Skin of body (tissue), 2 donors: ENCODE results near the gene CXCL3. TPM values are rescaled to one million over a fixed set of nuclear protein-coding genes. Genes with fewer than 3 reads are reported as not detected.

ENCODE experiments used
- DNase-seq: peaks from one replicate; lab custom pipeline; 2025; lab: John Stamatoyannopoulos, UW
- total RNA-seq: library from RNA; depleted of rRNA; stranded (reverse); fragments of >200 nt; gene quantifications from one replicate; pipeline ENCODE4 v1.2.3, GENCODE V29; 2014

Gene CXCL3
- total RNA-seq, 1 donor from 2014 or later = 0.49 TPM

DNA sequence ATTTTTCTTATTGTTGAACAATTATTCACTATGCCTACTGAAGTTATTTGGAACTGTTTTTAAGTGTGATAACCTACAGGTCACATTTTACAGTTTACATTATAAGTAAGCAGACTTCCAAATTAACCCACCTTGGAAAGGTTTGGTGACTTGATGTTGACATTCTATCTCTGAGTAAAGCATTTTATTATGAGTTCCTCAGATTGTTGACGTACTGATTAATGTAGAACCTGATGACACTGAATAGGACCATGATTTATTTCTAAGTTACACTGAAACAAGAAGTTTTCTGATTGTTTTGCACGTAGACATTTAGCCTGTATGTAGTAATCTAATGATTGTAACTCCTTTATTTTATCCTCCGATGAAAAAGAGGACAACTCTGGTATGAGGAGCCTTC is 17.0 kb upstream of the CXCL3 start:
- no peak for DNase-seq

DNA sequence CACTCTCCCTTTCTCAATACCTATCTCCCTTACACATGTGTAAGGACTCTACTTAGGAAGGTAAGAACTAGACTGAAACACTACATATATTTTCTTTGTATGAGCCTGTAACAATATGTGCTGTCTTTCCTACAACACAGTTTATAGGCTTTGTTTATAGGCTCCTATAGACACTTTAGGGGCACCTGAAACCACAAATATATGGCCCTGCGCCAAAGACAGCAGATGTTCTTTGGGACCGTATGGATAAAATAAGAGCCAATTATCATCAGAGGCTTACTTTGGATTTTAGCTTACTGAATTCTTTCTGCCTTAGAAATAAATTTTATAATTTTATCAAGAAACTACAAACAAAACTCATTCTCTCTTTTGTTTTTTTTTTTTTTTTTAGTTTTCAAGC is 16.6 kb upstream of the CXCL3 start:
- DNase-seq = no peak

DNA sequence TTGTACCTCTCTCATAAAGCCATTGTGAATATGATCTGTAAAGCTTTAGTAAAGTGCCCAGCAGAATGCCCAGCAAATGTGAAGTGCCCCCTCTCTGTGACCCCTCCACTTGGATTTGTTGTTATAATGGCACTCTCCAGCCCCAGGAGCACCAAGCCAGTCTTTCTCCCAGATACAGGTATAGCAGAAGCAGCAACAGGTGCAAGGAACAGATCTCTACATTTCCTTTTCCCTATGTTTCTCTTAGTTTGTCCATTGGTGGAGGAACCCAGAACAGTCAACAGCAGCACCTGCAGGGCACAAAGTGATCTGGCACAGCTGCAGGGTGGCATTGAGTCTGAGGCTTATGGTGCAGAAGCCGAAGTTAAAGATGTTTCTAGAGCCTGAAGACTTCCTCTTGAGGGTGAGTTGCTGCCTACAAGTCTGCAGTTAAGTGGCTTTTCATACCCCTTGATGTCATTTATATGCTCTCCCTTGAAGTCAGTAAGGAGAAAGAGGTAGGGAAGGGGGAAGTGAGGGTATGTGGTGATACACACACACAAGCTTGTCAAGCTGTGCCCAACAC is 16.1 kb upstream of the CXCL3 start:
- DNase-seq = no peak

DNA sequence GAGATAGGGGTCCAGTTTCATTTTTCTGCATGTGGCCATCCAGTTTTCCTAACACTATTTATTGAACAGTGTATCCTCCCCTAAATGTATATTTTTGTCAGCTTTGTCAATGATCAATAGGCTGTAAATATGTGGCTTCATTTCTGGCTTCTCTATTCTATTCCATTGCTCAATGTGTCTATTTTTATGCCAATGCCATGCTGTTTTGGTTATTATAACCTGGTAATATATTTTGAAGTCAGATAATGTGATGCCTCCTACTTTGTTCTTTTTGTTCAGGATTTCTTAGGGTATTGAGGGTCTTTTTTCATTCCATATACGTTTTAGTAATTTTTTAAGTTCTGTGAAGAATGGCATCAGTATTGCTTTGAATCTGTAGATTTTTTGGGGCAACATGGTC is 8.7 kb upstream of the CXCL3 start:
- DNase-seq = no peak

DNA sequence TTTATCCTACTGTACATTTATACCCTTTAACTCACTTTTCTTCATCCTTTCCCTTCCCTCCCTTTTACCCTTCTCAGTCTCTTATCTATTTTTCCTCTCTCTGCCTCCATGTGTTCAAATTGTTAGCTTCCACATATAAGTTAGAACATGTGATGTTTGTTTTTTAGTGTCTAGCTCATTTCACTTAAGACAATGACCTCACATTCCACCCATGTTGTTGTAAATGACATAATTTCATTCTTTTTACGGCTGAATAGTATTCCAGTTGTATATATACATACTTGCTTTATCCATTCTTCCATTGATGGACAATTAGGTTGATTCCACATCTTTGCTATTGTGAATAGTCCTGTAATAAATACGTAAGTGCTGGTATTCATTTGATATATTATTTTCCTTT is 7.3 kb upstream of the CXCL3 start:
- no peak for DNase-seq

DNA sequence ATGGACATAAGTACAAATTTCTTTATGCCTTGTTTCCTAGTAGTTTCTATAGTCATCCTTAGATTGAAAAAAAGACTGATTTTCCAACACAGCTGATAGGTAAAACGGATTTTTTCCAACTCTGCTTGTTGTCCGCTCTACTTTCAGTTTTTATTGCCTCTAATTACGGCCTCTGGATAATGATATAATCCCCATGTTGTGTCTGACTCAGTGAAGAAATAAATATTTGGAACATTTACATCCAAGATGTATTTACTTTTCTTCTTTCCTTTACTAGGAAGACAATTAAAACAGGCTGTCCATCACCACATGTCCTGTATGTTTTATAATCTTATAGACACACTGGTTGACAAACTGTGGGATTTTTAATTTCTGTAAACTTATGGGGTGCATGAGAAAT is 6.8 kb upstream of the CXCL3 start:
- no peak for DNase-seq

DNA sequence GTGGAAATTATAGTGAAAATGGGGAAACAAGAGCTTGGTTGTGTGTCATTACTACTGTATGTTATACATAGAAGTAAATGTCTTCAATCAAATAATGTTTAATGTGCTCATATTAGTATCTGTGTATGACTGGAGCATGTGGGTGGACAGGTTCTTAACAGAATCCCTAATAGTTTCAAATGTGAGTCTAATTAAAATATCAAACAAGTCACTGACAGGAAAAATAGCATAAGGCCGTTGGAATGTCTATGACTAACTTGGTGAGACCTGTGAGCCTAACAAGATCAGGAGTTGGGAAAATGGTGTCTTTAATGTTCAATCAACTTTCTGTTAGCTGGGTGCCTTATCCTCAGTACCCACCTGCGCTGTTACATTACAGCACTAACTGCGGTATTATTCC is 6.2 kb upstream of the CXCL3 start:
- DNase-seq = no peak

DNA sequence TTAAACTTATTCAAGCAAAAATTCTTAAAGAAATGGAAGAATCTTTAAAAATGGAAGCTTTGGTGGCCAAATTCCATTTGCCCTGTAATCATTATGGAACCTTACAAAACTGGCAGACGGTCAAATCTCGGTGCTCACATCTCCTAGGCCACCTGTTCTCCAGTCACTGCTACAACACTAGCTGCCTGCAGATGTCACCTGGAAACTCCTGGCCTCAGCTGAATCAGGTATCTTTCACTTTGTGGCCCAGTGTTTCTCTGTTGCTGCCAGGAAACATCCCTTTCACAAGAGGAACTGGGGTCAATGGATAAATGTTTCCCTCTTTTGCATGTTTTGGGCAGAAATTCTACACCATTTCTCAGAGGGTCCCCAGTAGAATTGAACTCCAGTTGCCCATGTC is 4.2 kb upstream of the CXCL3 start:
- no peak for DNase-seq

DNA sequence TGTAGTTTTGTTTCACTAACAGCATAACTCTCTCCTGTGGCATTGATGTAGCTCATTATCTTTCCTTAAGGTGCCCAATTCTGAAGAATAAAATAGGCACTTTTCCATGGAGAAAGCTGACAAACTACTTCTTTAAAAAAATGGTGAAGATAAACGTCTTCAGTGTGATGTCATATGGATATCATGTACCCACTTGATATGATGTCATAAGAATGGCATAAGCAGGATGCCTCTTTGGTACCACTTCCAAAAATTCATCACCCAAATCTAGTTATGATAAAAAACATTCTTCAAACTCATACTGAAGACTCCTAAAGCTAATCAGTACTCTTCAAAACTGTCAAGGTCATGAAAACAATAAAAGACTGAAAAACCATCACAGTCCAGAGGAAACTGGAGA is 2.9 kb upstream of the CXCL3 start:
- no peak for DNase-seq

DNA sequence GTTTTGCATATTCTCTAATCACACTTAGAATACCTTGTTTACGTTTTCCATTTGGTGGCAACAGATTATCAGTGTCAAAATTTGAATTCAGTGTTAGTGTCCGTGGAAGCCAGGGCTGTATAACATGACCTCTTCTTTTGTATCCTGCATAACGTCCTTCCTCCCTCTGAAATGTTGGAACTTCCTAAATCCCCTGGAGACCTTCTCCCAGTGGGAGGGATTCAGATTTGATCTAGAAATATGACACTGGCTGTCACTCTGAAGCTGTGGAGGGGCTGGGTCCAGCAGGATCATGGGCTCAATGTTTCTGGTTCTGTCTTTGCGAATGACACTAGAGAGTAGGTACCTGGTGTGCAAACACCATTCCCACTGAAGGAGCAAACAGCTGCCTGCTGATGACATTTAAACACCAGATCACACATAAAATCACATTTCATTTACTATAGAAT is 850 bp upstream of the CXCL3 start:
- DNase-seq = no peak

DNA sequence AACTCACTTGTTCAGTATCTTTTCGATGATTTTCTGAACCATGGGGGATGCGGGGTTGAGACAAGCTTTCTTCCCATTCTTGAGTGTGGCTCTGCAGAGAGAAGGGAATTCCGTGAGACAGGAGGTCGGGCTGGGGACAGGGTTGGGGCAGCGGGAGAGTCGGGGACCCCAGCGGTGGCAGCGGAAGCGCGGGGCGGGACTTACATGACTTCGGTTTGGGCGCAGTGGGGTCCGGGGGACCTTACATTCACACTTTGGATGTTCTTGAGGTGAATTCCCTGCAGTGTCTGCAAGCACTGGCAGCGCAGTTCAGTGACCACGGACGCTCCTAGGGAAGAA is 434 bp downstream of the CXCL3 start:
- no peak for DNase-seq

DNA sequence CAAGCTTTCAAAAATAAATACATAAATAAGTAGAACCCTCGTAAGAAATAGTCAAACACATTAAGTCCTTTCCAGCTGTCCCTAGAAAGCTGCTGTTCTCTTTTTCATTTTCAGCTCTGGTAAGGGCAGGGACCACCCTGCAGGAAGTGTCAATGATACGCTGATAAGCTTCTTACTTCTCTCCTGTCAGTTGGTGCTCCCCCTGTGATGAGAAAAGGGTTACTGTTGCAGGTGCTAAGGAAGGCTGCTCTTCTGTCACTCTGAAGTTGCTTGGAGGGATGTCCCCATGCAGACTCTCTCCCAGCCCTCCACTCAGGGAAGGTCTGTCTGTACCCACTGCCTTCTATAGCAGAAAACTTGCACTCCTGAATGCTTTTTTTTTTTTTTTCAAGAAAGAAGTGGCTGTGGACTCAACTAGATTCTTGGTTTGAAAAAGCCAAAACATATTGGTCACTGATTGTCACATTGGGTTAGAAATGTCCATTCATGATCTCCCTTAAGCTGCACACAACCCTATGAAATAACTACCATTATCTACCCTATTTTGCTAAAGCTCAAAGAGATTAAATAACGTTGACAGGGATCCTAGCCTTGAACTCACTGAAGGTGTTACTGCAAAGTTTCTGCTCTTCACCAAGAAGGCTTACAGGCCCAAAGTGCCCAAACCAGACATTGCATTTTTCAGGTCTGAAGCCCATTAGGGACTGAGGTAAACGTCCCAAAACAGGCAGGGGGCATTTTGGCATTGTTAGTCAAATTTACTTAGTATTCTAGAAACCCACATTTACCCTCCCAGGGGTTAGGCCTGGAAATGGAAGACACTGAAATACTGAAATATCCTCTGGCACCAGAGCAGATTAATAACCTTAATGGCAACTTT is 1.2 kb downstream of the CXCL3 start:
- no peak for DNase-seq

DNA sequence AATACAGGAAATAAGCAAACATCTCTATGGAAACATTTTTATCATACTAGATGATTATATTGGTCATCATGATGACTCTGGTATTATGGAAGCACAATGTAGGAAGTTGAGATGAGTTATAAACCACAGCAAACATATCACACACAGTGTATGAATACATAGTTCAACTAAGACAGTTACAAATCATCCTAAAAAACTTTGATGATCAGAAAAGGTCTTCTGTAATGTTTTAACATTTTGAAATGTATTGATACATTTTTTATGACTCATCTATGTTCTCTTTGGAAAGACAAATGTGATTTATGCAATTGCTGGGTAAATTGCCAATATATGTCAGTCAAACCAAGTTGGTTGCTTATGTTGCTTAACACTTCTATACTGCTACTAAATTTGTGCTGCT is 4.8 kb downstream of the CXCL3 start:
- no peak for DNase-seq

DNA sequence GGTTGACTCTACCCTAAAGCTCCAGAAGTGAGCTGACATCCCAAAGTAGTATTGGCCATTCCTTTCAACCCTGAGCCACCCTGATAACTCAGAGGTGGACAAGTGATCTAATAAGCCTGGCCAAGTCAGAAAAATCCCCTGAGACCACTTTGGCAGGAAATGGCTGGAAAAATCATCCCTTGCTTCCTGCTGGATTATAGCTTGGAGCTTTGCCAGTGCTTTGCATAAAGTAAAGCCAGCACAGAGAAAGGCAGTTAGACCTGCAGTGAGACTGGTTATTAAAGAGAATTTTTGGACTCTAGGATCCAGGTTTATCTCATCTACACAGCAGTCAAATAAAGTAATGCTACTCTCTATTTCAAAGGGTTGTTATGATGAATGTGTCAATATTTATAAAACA is 6.4 kb downstream of the CXCL3 start:
- no peak for DNase-seq

DNA sequence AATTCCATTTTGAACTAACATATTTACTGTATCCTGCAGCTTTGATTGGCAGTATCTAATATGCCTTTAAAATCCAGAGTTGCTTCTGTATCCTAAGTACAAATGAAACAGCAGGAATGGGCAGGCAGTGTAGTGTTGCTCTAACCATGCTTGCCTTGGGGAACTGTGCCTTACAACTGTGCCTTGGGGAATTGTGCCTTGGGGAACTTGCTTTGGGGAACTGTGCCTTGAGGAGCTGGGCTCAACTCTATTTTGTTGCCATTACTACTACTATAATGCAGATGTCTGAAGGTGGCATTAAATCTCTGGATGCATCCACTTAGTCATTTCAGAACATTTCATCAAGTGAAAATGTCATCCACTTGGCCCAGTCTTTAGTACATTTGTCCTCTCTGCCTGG is 6.9 kb downstream of the CXCL3 start:
- DNase-seq = no peak

DNA sequence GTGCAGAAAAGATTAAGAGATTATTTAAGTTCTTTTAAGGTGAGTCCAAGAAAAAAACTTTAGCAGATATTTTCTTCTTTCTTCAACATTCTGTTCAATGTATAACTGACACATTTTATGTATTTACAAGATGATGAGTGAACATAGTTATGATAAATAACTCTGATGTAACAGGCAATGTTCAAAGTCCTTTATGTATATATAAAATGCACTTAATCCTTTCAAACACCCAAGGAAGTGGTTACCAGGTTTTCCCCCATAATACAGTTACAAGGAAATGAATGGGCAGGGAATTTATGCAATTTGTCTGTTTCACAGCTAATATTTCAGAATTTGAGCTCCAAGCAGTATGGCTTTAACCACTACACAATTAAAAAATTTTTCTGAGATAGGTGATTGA is 8.2 kb downstream of the CXCL3 start:
- DNase-seq = no peak

DNA sequence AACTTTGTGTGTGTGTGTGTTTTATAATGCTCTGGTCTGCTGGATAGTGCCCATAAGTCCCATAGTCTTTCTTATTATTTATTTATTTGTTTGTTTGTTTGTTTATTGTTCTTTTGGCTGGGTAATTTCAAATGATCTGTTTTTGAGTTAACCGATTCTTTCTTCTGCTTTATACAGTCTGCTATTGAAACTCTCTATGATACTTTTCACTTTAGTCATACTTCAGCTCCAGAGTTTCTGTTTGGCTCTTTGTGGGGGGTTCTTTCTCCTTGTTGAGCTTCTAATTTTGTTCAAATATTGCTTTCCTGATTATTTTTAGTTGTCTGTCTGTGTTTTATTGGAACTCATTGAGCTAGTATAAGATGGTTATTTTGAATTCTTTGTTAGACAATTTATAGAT is 10.0 kb downstream of the CXCL3 start:
- no peak for DNase-seq

DNA sequence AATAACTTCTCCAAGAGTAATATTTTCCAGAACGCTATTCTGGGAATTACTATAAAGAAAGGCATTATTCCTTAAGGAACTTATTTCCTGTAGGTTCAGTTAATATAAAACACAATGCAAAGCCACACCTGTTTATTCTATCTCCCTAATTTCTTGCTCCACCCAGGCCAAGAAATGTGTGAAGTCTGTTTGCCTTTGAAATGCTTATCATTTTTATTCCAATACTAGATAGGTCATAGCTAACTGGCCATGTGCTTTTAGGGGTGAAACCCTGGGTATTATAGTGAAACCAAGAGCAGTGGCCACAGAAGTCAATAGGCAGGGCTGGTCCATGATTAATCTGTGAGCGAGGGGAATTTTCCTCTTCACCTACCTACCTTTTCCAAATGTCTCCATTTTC is 14.8 kb downstream of the CXCL3 start:
- no peak for DNase-seq

DNA sequence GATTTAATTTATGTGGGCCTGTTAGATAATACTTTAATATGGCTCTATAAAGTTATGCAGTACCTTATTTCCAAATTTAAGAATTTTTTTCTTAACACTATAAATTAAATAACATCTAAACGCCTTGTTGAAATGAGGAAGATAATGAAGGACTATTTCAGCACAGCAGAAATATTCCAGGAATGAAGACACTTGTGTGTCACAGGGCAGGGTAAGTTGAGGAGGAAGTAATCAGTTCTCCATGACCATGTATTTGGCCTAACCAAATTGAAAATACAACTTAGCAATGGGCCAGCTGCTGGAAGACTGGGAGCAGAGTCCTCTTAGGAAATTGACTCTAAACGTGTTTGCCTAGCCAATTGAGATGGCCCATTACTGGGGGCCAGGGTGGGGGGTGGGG is 16.9 kb downstream of the CXCL3 start:
- no peak for DNase-seq

DNA sequence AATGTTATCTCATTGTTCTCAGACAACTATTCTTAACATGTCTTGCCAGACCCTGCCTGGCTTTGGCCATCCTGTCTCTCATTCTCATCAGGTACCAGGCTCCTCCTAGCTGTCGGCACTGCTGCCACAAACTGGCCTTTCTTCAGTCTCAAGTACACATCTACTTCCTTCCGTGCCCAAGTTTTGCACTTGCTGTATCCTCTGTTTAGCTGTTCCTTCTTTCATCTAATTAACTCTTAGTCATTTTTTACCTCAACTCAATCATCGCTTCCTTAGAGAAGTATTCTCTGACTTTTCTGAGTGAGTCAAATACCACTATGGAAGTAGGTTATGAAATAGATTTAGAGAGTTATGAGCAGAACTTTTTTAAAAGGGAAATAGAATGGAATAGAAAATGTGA is 19.7 kb downstream of the CXCL3 start:
- DNase-seq = no peak

DNA sequence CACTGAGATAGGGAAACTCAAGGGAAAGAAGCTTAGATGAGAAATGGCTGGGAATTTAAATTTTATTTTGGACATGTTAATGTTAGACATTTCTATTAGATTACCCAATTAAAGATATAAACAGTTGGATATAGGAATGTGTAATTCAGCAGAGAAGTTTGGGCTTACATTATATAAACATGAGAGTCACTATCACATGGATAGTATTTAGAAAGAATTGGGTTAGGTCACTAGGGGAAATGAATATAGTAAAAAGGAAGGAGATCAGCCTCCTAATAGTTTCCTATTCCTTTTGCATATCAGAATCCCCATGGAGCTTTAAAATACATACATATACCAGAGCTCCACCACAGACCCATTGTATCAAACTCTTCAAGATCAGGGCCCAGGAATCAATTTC is 20.4 kb downstream of the CXCL3 start:
- no peak for DNase-seq

DNA sequence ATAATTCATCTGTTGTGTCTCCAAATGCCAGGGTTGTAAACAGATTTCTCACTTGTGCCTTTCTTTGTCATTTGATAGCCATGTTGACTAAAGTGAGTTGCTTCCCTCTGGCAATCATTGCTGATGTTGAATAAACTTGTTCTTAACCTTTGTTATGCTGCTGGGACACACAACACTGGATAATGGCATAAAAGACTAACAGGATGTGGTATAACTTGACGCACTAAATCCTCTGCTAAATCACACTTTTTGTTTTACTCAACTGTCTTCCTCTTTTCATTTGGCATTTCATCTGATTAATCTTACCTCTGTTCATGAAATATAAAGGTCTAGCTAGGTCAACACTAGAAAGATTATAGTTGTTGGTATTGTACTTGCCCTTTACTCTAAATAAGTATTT is 22.4 kb downstream of the CXCL3 start:
- DNase-seq = no peak

DNA sequence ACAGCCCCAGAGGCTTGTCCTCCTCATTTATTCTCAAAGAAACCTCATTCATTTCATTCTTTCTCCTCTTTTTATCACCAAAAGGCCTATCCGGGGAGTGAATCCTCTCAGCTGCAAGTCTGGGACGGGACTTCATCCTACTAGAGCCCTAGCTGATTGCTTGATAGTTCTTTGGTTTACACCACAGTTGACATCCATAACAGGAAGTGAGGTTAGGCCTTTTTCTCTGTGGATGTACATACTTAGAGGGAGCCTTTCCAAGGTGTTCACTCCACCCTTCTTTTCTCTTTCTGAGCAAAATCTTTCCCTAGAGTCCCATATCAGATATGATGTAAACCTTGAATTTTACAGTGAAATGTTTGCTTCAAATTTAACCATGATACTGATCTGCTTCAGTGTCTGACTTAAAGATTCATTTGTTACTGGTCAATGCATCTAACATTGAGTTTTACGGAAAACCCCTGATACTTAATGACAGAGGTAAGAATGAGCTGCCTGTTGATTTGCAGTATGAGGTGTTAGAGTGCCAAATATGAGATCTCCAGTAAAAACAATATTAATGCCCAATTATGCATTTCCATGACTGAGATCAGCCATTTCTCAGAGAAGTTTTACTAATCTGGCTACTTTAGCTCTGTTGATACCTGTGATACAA is 23.2 kb downstream of the CXCL3 start:
- DNase-seq = no peak
